ENCODE results near the gene THBS2.

DNA sequence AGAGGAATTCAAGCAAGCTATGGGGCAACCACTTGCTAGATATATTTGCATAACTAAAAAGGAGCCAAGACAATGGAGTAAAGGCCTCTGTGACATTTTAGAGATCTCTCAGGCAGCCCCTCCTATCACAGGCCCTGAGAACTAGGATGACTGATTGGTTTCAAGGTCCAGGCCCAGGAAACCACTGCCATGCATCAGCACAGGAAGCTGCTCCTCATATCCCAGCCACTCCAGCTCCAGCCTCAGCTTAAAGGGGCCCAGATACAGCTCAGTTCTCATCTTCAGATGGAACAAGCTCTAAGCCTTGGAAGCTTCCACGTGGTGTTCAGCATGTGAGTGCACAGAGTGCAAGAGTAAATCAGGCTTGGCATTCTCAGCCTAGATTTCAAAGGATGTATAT is 21.1 kb upstream of the THBS2 start:
- TF ChIP-seq, protein P1, sequence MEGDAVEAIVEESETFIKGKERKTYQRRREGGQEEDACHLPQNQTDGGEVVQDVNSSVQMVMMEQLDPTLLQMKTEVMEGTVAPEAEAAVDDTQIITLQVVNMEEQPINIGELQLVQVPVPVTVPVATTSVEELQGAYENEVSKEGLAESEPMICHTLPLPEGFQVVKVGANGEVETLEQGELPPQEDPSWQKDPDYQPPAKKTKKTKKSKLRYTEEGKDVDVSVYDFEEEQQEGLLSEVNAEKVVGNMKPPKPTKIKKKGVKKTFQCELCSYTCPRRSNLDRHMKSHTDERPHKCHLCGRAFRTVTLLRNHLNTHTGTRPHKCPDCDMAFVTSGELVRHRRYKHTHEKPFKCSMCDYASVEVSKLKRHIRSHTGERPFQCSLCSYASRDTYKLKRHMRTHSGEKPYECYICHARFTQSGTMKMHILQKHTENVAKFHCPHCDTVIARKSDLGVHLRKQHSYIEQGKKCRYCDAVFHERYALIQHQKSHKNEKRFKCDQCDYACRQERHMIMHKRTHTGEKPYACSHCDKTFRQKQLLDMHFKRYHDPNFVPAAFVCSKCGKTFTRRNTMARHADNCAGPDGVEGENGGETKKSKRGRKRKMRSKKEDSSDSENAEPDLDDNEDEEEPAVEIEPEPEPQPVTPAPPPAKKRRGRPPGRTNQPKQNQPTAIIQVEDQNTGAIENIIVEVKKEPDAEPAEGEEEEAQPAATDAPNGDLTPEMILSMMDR (IDR thresholded peaks at IDR 0.05): no peak
- no peak for TF ChIP-seq POLR2A (IDR thresholded peaks at IDR 0.05)

Data from thyroid gland (tissue), 4 donors.